ENCODE measurements around the gene AKAP9.
"Not testable (repeated sequence)": the region's sequence is repeated elsewhere in the genome, so short reads cannot be mapped to it uniquely, and the experiment has no call there.

The AKAP9 gene

GRCh38 chr7:92053312-92053711 lies 112.7 kb downstream of the AKAP9 start:
- FAIRE-seq = no peak

DNA sequence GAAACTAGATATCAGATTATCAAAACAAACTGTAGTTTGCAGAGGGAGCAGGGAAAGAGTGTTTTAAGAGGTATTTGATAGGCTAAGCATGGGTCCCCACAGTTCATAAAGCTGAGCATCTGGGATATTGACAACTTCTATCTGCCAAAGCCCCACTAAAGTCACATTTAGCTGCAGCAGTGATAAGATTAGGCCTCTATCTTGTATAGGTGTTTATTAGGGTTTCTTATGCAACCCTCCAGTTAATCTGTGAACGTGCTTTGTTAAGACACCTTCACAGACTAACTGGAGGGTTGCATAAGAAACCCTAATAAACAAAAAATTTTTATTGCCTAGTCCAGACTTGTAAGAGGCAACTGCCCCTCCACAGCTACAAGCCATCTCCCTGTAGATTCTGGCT lies 115.6 kb downstream of the AKAP9 start:
- no peak for FAIRE-seq
- no peak for DNase-seq (ENCODE audit: insufficient read length, low spot score)

More at GRCh38 chr7:92053312-92053711, 112.7 kb downstream of the AKAP9 start:
- no peak for DNase-seq (ENCODE audit: insufficient read length, low spot score)

- no peak for FAIRE-seq
- no peak for DNase-seq (ENCODE audit: insufficient read length, low spot score)
These were observed 116.7 kb downstream of the AKAP9 start for GRCh38 chr7:92057375-92057774.

DNA sequence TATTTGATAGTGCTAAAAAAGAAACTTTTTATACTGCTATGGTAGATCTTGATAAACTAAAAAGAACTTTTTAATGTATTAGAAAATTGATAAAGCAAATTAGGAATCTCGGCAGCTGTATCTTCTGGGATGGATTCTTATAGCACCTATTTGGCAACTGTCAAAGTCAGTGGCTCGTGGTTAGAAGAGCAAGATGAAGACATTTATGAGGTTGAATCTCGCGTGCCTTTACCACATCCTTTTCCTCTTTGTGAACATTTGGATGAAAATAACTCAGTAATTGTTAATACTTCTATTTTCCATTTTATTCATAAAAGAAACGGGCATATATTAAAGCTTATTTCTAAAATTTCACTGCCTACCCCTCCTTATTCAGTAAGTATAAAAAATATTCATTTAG lies 117.4 kb downstream of the AKAP9 start:
- DNase-seq (ENCODE audit: insufficient read length, low spot score) = no peak
- no peak for FAIRE-seq

DNA sequence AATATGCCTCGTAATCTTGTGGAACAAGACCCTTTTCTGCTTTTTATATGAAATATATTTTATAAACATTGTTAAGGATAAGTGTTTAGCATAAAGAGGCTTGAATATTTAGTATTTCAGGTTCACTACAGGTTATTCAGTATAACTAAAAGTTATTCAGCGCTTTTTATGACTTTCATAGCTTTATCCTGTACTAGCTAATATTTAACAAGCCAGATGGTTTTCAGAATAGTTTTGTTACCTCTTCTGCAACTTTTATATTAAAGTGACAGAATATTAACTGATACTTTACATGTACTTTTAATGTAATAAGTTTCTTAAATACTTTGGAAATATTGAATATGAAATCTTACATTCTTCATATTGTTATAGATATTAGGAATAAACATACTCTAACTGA lies 118.2 kb downstream of the AKAP9 start:
- FAIRE-seq (no peak), DNase-seq (ENCODE audit: insufficient read length, low spot score) (no peak)

- DNase-seq (ENCODE audit: insufficient read length, low spot score) (no peak), FAIRE-seq (no peak)
These were observed 120.5 kb downstream of the AKAP9 start for GRCh38 chr7:92061154-92061553.

- FAIRE-seq (no peak), DNase-seq (ENCODE audit: insufficient read length, low spot score) (no peak)
These were observed 123.9 kb downstream of the AKAP9 start for GRCh38 chr7:92064438-92065029.

GRCh38 chr7:92071032-92071431 lies 130.4 kb downstream of the AKAP9 start:
- DNase-seq (ENCODE audit: insufficient read length, low spot score) (no peak), FAIRE-seq (no peak)

DNA sequence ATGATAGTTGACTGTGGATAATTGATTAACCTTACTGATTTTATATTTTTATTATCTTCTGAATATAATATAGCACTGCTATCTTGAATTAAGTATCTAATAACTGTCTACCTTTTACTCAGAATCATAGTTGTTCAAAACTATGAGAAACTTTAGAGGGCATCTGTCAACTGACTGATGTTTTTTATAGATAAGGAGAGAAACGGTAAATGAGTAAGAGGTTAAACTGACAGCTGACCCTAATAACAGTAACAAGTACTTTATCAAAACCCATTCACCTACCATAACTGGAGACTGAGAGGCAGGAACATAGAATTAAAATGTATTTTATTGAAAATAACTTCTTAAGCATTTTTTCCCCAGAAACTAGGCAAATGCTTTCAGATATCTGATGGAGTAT lies 131.5 kb downstream of the AKAP9 start:
- DNase-seq (ENCODE audit: insufficient read length, low spot score) (no peak), FAIRE-seq (no peak)

- DNase-seq (ENCODE audit: insufficient read length, low spot score) (no peak), FAIRE-seq (no peak)
These were observed 132.0 kb downstream of the AKAP9 start for GRCh38 chr7:92072708-92073107.

DNA sequence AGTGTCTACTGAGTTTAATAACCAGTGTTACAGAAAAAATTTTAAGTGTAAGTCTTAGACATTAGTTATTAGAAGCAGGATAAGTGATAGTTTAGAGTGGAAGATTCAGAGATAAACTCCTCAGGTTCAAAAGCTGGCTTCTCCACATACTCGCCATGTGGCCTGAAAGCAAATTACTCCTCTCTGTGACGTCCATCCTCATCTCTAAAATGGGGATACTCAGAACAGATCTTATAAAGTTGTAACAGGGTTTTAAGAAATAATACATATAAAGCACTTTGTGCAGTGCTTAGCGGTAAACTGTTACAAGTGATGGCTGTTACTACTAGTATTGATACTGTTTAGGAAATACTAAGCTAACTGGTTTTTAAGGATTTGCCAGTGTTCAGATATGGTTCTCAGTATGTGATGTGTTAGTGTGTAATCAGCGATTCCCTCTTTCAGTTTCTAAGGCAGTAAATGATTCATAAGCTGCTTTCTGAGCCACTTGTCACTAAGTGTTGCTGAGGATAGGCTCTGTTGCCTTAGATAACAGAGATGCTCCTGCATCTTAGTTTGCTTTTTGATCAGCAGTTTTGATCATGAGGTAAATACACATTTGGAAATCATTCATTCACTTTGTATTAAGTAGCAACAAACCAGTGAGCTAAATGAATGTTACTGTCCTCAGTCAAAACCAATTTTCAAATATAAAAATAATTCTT lies 134.9 kb downstream of the AKAP9 start:
- no peak for FAIRE-seq
- DNase-seq (ENCODE audit: insufficient read length, low spot score) = no peak

DNA sequence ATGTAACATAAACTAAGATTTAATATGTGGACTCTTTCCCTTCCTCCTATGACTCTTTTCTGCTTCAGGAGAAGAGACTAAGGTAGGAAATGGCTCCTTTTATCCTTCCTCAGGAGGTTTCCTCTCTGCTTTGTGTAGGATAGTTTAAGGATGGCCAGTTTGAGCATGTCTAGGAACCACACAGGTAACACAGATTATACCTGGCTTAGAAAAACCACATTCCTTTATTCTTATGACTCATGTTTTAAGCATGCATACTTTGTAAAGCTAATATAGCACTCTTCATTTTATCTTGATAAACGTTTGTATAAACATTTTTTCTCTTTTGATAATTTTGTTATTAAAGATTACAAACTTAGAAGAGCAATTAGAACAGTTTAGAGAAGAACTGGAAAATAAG lies 135.8 kb downstream of the AKAP9 start:
- no peak for DNase-seq (ENCODE audit: insufficient read length, low spot score)
- FAIRE-seq = no peak

DNA sequence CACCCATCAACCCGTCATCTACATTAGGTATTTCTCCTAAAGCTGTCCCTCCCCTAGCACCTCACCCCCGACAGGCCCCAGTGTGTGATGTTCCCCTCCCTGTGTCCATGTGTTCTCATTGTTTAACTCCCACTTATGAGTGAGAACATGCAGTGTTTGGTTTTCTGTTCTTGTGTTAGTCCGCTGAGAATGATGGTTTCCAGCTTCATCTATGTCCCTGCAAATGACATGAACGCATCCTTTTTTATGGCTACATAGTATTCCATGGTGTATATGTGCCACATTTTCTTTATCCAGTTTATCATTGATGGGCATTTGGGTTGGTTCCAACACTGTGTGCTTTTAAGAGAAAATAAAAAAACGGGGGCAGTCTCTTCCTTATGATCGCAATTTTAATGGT lies 143.3 kb downstream of the AKAP9 start:
- not testable (repeated sequence) for DNase-seq (ENCODE audit: insufficient read length, low spot score); FAIRE-seq

DNA sequence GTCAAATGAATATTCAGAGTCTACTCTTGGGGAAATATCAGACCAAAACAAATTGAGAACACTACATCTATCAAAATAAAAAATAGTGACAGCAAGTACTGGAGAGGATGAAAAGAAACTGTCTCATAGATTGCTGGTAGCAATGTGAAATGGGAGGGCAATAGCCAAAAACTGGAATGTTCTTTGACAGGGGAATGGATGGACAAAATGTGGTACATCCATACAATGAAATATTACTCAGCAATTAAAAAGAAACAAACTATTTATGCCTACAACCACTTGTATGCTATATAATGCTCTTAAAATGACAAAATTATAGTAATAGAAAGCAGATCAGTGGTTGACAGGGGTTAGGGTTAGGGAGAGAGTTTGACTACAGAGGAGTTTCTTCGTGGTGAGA lies 147.6 kb downstream of the AKAP9 start:
- no peak for FAIRE-seq
- DNase-seq (ENCODE audit: insufficient read length, low spot score) = no peak

- DNase-seq (ENCODE audit: insufficient read length, low spot score) (peak; percentile 3), FAIRE-seq (no peak)
These were observed 151.5 kb downstream of the AKAP9 start for GRCh38 chr7:92092210-92092609.

DNA sequence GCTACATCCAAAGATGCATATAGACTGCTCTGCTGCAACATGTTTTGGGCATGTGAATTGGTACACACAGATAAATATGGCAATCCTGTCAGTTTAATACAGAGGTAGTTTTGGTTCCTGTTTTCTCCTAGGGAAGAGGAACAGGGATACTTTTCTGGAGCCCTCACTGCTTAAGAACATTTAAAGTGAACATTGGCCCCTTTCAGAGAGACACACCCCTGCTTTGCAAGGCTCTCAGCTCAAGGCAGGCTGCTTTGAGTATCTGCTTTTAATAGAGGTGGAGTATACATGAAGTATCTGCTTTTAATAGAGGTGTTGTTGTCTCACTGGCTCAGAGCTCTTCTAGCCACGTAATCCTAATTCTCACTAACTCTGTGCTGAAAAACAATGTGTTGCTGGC lies 154.7 kb downstream of the AKAP9 start:
- no peak for DNase-seq (ENCODE audit: insufficient read length, low spot score)
- FAIRE-seq = no peak

DNA sequence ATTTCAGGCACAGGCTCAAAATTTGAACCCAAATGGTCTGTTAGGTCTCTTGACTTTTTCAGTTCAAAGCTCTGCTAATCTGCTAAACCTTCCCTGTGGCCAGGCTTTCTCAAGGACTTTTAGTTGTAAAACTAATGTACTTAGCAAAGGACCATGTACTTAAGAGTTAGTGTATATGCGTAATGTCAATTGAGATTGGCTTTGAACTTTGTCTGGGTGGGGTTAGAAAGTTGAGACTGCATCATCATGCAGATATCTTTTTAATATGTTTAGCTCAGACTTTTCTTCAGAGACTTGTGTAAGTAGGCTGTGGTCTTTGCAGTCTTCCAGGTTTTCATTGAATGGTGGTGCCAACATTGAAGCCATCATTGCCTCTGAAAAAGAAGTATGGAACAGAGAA lies 159.9 kb downstream of the AKAP9 start:
- DNase-seq (ENCODE audit: insufficient read length, low spot score) (no peak), FAIRE-seq (no peak)

GRCh38 chr7:92102862-92103261 lies 162.2 kb downstream of the AKAP9 start:
- FAIRE-seq; DNase-seq (ENCODE audit: insufficient read length, low spot score): not testable (repeated sequence)

DNA sequence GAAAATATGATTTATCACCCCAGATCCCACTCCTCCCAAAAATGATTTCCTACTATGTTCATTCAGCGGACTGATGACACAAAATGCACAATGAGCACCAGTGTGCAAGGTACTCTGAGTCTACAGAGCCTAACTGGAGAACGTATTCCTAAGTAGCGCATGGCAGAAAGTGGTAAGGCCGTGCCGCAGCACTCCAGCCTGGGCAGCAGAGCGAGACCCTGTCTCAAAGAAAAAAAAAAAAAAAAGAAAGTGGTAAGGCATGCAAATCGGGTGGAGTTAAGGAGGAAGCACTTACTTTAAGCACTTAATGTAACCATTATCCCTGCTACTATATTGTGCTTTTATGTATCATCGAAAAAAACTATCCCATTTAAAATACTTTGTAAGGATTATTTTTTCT lies 168.2 kb downstream of the AKAP9 start:
- no peak for DNase-seq (ENCODE audit: insufficient read length, low spot score)
- FAIRE-seq = no peak

DNA sequence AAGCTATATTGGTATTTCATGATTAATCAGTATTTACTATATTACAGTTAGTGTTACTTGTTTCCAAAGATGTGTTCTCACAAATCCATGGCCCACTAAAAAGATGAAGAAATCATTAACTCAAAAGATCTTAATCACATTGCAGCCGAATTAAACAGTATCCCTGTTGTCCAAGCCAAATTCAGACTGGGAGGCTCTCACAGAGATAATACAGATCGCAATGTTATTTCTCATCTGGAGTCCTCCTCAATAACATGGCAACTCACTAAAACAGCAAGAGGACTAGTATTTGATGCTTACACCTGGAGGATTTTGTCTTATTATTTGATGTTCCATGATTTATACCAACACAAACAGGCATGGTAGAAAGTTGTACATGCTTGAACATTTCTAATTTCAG lies 170.2 kb downstream of the AKAP9 start:
- no peak for FAIRE-seq

DNA sequence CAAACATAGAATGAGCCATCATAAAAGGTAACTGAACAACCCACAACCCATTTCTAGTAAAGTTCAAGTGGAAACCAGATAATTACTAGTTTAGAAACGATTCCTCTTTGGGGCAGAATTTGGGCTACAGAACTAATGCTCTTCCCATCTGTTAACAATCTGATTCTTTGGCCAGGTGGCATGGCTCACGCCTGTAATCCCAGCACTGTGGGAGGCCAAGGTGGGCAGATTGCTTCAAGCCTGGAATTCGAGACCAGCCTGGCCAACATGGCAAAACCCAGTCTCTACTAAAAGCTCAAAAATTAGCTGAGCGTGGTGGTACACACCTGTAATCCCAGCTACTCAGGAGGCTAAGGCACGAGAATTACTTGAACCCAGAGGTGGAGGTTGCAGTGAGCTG lies 175.2 kb downstream of the AKAP9 start:
- FAIRE-seq (no peak), DNase-seq (ENCODE audit: insufficient read length, low spot score) (no peak)

More for the DNA sequence above, 170.2 kb downstream of the AKAP9 start:
- DNase-seq (ENCODE audit: insufficient read length, low spot score) = no peak

DNA sequence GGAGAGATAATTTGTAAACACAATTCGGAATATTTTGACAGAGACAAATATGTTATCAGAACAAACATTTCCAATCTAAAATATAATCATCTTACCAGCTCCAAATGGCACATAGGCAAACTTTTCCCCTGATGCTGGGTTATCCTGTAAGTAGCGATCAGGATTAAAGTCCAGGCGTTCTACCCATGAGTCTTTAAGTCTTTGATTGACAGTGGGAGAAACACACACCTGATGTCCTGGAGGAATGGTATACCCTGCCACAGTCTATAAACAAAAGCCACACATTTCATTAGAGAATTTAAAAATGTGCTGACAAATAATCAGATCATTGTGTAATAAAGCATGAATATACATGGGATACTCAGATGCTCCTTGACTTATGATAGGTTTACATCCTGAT lies 176.3 kb downstream of the AKAP9 start:
- no peak for DNase-seq (ENCODE audit: insufficient read length, low spot score)

More for the DNA sequence above, 176.3 kb downstream of the AKAP9 start:
- no peak for FAIRE-seq
